SK-MEL-5 (cell line): ENCODE data around the gene STXBP2. TPM values are rescaled to one million over a fixed set of nuclear protein-coding genes. Genes with fewer than 3 reads are reported as not detected.

ENCODE experiments used
- DNase-seq: peaks from one replicate; pipeline ENCODE4 v3.0.0-alpha.2; 2016; ENCODE audit warnings: low read depth, low spot score
- in situ Hi-C: cut with HindIII; loops from 2 replicates; pipeline ENCODE4 v1.10.0; 2016; ENCODE audit warnings: low sequenced_read_pairs, high pct_unique_total_duplicates, low pct_unique_long_range_greater_than_20kb
- small RNA-seq, 2 experiments: library from RNA; depleted of rRNA; stranded (forward); fragments of <200 nt; gene quantifications; one replicate each; pipeline ENCODE3, GENCODE V24; 2014
- total RNA-seq: library from RNA; depleted of rRNA; stranded (reverse); fragments of >200 nt; shearing (Covaris generic); gene quantifications from 2 replicates; pipeline ENCODE4 v1.2.3, GENCODE V29; 2014; rRNA removed

STXBP2 gene
- total RNA-seq, 1 experiment from 2014 or later, result 1.3 TPM

GRCh38 chr19:7681340-7682174 is 44.6 kb downstream of the STXBP2 start:
- in situ Hi-C loops, result no loop called here
- peak; percentile 63 for DNase-seq

- in situ Hi-C loops, result no loop called here
- no peak for DNase-seq
Observed at GRCh38 chr19:7682175-7682855, 45.4 kb downstream of the STXBP2 start.

GRCh38 chr19:7685546-7686445 is 48.9 kb downstream of the STXBP2 start:
- in situ Hi-C loops, result no loop called here
- peak; percentile 34 for DNase-seq

- no peak for DNase-seq
- in situ Hi-C loops, result no loop called here
Observed at GRCh38 chr19:7687177-7687576, 50.3 kb downstream of the STXBP2 start.

GRCh38 chr19:7689165-7689564 is 52.3 kb downstream of the STXBP2 start:
- in situ Hi-C loops, result no loop called here
- DNase-seq, result no peak

- in situ Hi-C loops, result no loop called here
Observed at GRCh38 chr19:7690779-7691258, 53.9 kb downstream of the STXBP2 start.

GRCh38 chr19:7691497-7691896 is 54.6 kb downstream of the STXBP2 start:
- DNase-seq, result no peak
- in situ Hi-C loops, result no loop called here

More at GRCh38 chr19:7690779-7691258, 53.9 kb downstream of the STXBP2 start:
- DNase-seq, result no peak

GRCh38 chr19:7692417-7693088 is 55.6 kb downstream of the STXBP2 start:
- no peak for DNase-seq
- in situ Hi-C loops, result no loop called here

- in situ Hi-C loops, result no loop called here
- DNase-seq, result no peak
Observed at GRCh38 chr19:7694499-7694898, 57.6 kb downstream of the STXBP2 start.

Small RNAs within 50 kb of the gene (small RNA-seq; reads per million reads assigned to genes)
- 0 reads per million in 2 experiments for gene MIR6792

Other genes with a start within 250 kb of the STXBP2 start
- gene PEX11G, start 148.1 kb upstream of the STXBP2 start, total RNA-seq, result 1.1 and 1.2 TPM in 2 replicates
- gene ZNF358, start 121.0 kb upstream of the STXBP2 start, total RNA-seq, result 17.7 and 18.7 TPM in 2 replicates
- 9.5 and 10.0 TPM in 2 replicates for gene MCOLN1, start 114.5 kb upstream of the STXBP2 start, total RNA-seq
- gene PNPLA6, start 101.4 kb upstream of the STXBP2 start, total RNA-seq, result 35.9 and 40.0 TPM in 2 replicates
- 0.24 and 0.48 TPM in 2 replicates for gene CAMSAP3, start 41.2 kb upstream of the STXBP2 start, total RNA-seq
- gene XAB2, start 7.6 kb upstream of the STXBP2 start, total RNA-seq, result 21.5 and 25.1 TPM in 2 replicates
- 29.4 and 31.8 TPM in 2 replicates for gene PET100, start 7.3 kb upstream of the STXBP2 start, total RNA-seq
- gene PCP2, start 3.4 kb upstream of the STXBP2 start, total RNA-seq, result not detected in 2 replicates
- gene RETN, start 31.9 kb downstream of the STXBP2 start, total RNA-seq, result not detected in 2 replicates
- not detected in 2 replicates for gene MCEMP1, start 40.0 kb downstream of the STXBP2 start, total RNA-seq
- 37.5 and 54.0 TPM in 2 replicates for gene TRAPPC5, start 43.7 kb downstream of the STXBP2 start, total RNA-seq
- gene FCER2, start 65.0 kb downstream of the STXBP2 start, total RNA-seq, result not detected in 2 replicates
- gene CLEC4G, start 95.0 kb downstream of the STXBP2 start, total RNA-seq, result not detected in 2 replicates
- gene CD209, start 110.4 kb downstream of the STXBP2 start, total RNA-seq, result not detected in 2 replicates
- gene CLEC4M, start 126.1 kb downstream of the STXBP2 start, total RNA-seq, result not detected in 2 replicates
- 4.8 and 7.2 TPM in 2 replicates for gene EVI5L, start 193.1 kb downstream of the STXBP2 start, total RNA-seq
- 0.72 TPM in 1 of 2 replicates, not detected in the other for gene PRR36, start 237.3 kb downstream of the STXBP2 start, total RNA-seq